Head of caudate nucleus (tissue), 42 donors: ENCODE data around the gene MRPL51.
A peak's percentile ranks its signal among the peaks of the same experiment; 100 is the strongest.

Experiments used
- DNase-seq, 42 donors: peaks; one replicate each; pipeline versions ENCODE4 v3.0.0 to v3.0.0-alpha.2; 2020 to 2021; ENCODE audit warnings: mixed read lengths in 7 of 42
- intact Hi-C: fragments of 100-400 bp; cut with DNase I; formaldehyde crosslinking; loops from one replicate; pipeline ENCODE4 v1.15.0; 2022

MRPL51 gene

DNA sequence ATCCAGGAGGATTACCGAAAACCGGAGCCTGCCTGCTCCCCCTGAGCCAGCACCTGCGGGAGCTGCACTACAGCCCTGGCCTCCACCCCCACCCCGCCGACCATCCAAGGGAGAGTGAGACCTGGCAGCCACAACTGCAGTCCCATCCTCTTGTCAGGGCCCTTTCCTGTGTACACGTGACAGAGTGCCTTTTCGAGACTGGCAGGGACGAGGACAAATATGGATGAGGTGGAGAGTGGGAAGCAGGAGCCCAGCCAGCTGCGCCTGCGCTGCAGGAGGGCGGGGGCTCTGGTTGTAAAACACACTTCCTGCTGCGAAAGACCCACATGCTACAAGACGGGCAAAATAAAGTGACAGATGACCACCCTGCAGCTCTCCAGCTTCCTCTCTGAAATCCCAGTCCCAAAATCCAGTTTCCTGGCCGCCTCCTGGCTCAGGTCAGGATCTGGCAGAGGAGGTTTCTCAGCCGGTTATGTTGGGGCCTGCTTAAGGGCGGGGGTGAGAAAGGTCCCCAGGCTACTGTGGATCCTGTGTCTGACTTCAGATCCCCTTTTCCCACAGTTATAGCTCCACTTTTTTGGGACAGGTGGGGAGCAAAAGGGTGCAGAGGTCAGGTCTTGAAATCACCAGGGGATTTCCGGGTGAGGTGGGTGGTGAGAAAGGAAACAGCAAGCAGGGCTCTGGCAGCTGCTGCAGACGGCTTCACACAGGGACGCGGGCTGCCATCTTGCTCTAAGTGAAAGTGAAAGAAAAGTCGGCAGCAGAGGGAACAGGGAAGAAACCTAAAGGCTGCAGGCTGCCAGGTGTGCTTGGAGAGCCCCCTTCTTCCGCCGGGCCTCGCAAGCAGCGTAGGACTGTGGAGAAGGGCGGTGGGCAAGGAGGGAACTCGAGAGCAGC is 41.5 kb downstream of the MRPL51 start, which contains the start of gene TAPBPL:
TAPBPL (plus strand) TSS at position 695 of the 897 bp plus-strand sequence. CDS start 207 bp downstream, outside the sequence.
- intact Hi-C loops, result no loop called here
- peak; percentile 84 to 96 (median 90) for DNase-seq

DNA sequence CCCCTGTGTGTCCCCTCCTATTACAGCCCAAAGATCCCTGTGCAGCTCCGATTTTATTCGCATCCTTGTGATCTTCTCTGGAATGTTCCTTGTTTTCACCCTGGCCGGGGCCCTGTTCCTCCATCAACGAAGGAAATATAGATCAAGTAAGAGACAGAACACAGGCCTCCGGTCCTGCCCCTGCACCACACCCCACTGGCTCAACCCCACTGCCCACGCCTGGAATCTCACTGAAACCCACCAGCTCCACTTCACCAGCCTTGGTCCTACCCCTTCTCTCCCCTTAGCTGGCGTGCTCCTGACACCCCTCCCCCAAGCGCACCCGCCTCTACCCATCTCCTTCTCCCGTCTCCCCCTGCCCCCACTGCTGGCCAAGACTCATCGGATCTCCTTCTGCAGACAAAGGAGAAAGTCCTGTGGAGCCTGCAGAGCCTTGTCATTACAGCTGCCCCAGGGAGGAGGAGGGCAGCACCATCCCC is 42.2 kb downstream of the MRPL51 start:
- DNase-seq, result peak in 33 of 42 donors; percentile 24 to 76 (median 54)
- intact Hi-C loops, result no loop called here

DNA sequence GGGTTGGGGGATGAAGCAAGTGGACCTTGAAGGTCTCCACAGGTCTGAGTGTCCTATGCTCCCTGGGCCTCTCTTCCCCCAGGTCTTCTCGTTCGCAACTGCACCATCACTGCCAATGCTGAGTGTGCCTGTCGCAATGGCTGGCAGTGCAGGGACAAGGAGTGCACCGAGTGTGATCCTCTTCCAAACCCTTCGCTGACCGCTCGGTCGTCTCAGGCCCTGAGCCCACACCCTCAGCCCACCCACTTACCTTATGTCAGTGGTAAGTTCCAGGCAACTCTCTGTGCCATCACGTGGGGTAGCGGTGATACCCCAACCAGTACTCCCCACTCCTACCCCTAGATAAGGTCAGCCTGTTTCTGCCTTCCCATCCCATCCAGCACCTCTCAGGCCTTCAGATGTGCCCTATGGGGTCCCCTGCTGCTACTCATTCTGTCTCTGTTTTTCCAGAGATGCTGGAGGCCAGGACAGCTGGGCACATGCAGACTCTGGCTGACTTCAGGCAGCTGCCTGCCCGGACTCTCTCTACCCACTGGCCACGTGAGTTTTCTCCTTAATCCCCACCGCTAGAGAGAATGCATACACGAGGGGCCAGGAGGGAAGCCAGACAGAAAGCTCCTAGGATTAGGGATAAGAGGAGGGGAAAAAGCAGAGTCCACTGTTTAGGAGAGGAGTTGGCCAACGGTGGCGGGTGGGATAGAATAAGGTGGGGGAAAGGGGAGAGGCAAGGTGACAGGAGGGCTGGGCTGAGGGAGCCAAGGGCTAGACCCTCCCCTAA is 42.8 kb downstream of the MRPL51 start:
- peak in 1 of 42 donors; percentile 24 for DNase-seq
- intact Hi-C loops, result no loop called here

- intact Hi-C loops, result no loop called here
- DNase-seq, result peak in 2 of 42 donors; percentile 7 to 22
These were observed 48.1 kb downstream of the MRPL51 start, which contains the start of gene CD27 for GRCh38 chr12:6444704-6445688. CD27 (plus strand) TSS chr12:6444955; CDS start chr12:6445096, 141 bp downstream.

DNA sequence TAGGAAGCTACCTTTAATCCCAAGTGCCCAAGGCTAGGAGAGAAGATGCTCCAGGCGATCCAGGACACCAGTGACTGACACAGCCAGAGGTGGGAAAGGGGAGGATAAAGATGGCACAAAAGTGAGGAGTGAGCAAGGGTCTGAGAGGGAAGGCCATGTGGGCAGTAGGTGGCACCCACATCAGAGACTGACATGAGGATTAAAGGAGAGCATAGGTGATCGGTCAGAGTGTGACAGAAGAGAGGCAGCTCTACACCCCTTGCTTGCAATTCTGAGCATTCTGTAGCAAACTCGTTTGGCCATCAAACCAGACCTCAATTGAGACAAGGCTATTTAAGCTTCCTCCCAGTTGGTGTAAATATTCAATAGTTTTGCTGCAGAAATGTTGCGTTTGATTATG is 49.0 kb downstream of the MRPL51 start:
- DNase-seq, result peak in 1 of 42 donors; percentile 6
- intact Hi-C loops, result no loop called here

DNA sequence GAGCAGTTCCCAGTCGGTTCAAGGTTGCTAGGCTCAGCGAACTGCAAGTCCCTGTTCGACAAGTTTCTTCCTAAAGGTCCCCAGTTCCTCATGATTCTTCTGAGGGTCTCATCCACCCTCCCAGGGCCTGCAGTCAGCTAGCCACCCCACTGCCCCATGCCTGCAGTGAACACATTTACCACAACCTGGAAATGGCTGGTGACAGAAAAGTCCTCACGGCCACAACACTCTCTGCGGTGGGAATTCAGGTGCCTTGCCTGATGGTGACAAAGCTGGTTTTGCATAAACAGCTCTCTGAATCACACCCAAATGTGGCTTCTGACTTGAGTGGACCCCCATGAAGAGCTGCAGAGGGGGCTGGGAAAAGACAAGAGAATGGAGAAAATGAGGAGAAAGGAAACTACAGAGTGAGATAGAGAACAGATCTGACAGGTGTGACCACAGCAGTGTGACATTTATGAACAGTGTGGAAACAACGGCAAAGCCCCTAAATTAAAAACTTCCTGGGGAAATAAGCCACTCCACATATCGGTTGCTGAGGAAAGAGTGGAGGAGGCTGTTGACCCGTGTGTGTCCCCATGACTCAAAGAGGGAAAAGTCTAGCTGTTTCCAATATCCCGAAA is 49.6 kb downstream of the MRPL51 start:
- intact Hi-C loops, result no loop called here
- DNase-seq, result no peak

GRCh38 chr12:6442836-6443235 is 50.2 kb downstream of the MRPL51 start:
- DNase-seq, result peak in 1 of 42 donors; percentile 7
- intact Hi-C loops, result no loop called here
